C4-2B (cell line): ENCODE results near the gene MMP15.
"Not testable (repeated sequence)": the region's sequence is repeated elsewhere in the genome, so short reads cannot be mapped to it uniquely, and the experiment has no call there.

Experiments
- H3K27ac ChIP-seq: fragments of 450-650 bp; 2 replicates; pipeline ENCODE4 v1.5.1; 2017
- CTCF ChIP-seq: fragments of 450-650 bp; conservative IDR thresholded peaks from 2 replicates; pipeline ENCODE4 v1.5.1; 2017; ENCODE audit warnings: mild to moderate bottlenecking
- ZFX ChIP-seq: fragments of 450-650 bp; IDR thresholded peaks from 2 replicates; pipeline ENCODE4 v1.6.1; 2017

The MMP15 gene

GRCh38 chr16:58085171-58085570 is 59.6 kb downstream of the MMP15 start:
- TF ChIP-seq CTCF (no peak), ZFX (no peak)
- H3K27ac ChIP-seq = no peak overlapping the region

- H3K27ac ChIP-seq = no peak overlapping the region
- TF ChIP-seq CTCF (no peak), ZFX (no peak)
Measured at GRCh38 chr16:58085584-58086251, 60.2 kb downstream of the MMP15 start.

GRCh38 chr16:58086381-58087208 is 61.0 kb downstream of the MMP15 start:
- no peak overlapping the region for H3K27ac ChIP-seq
- no peak for TF ChIP-seq ZFX
- no peak for TF ChIP-seq CTCF

- no peak overlapping the region for H3K27ac ChIP-seq
- TF ChIP-seq ZFX (no peak), CTCF (no peak)
Measured at GRCh38 chr16:58087209-58087913, 61.8 kb downstream of the MMP15 start.

- no peak overlapping the region for H3K27ac ChIP-seq
- TF ChIP-seq CTCF = no peak
- TF ChIP-seq ZFX = no peak
Measured at GRCh38 chr16:58088091-58088490, 62.5 kb downstream of the MMP15 start.

GRCh38 chr16:58090396-58090795 is 64.8 kb downstream of the MMP15 start:
- not testable (repeated sequence) for H3K27ac ChIP-seq

GRCh38 chr16:58094026-58094425 is 68.5 kb downstream of the MMP15 start:
- TF ChIP-seq ZFX (no peak), CTCF (no peak)
- no peak overlapping the region for H3K27ac ChIP-seq
